Measurements from ENCODE around the gene PRKD1.

DNA sequence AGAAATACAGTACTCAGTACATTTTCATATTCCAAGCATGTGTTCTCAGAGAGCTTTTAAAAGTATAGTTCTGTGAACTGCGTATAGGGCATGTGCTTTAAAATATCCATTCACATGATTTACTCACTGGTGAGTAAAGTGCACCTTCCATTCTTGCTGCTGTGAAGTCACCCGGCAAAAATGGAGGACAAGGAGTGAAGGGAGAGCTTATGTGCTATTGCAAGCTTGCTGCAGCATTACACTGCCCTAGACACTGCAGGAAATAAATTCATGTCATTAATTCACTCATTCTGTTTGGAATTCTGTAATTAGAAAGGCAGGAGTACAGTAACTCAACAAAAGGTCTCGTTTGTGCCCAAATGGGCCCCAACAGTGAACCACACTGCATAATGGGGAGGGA lies 347.8 kb downstream of the PRKD1 start:
- no peak for TF ChIP-seq EZH2 (IDR thresholded peaks at IDR 0.05; ENCODE audit: low read length, unreplicated experiment)
- TF ChIP-seq, protein P1, sequence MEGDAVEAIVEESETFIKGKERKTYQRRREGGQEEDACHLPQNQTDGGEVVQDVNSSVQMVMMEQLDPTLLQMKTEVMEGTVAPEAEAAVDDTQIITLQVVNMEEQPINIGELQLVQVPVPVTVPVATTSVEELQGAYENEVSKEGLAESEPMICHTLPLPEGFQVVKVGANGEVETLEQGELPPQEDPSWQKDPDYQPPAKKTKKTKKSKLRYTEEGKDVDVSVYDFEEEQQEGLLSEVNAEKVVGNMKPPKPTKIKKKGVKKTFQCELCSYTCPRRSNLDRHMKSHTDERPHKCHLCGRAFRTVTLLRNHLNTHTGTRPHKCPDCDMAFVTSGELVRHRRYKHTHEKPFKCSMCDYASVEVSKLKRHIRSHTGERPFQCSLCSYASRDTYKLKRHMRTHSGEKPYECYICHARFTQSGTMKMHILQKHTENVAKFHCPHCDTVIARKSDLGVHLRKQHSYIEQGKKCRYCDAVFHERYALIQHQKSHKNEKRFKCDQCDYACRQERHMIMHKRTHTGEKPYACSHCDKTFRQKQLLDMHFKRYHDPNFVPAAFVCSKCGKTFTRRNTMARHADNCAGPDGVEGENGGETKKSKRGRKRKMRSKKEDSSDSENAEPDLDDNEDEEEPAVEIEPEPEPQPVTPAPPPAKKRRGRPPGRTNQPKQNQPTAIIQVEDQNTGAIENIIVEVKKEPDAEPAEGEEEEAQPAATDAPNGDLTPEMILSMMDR (conservative IDR thresholded peaks at IDR 0.05; ENCODE audit: low read depth, low read length) = no peak
